GM06990 (cell line): ENCODE results near the gene ITGAL.

Experiments used
- DNase-seq: peaks from one replicate; pipeline ENCODE4 v3.0.0-alpha.2; 2011; ENCODE audit not compliant: insufficient read length; ENCODE audit errors: extremely low read depth
- H3K27me3 ChIP-seq: replicated peaks from 2 replicates; pipeline ENCODE4 v1.6.0; 2011; ENCODE audit warnings: low read length; ENCODE audit not compliant: control insufficient read depth, insufficient read depth
- H3K36me3 ChIP-seq: 2 replicates; pipeline ENCODE4 v1.5.1; 2011; ENCODE audit warnings: low read length; ENCODE audit not compliant: control insufficient read depth, insufficient read depth
- H3K4me3 ChIP-seq: replicated peaks from 2 replicates; pipeline ENCODE4 v1.5.1; 2011; ENCODE audit warnings: low read depth, mild to moderate bottlenecking, control low read depth, low read length
- CTCF ChIP-seq: IDR thresholded peaks from 2 replicates; pipeline ENCODE4 v1.5.1; 2011; ENCODE audit warnings: low read length, control low read depth, mild to moderate bottlenecking, inconsistent platforms; ENCODE audit not compliant: insufficient read depth, poor library complexity, severe bottlenecking

Gene ITGAL

GRCh38 chr16:30527635-30528178 is 55.2 kb downstream of the ITGAL start:
- no peak for DNase-seq

GRCh38 chr16:30528799-30529457 is 56.4 kb downstream of the ITGAL start:
- peaks cover 5% of the 10 kb centered on the region for H3K36me3 ChIP-seq
- H3K27me3 ChIP-seq = no peaks in the 10 kb centered on the region
- H3K4me3 ChIP-seq = no peak overlapping the region
- no peak for DNase-seq
- no peak for TF ChIP-seq CTCF

More at GRCh38 chr16:30527635-30528178, 55.2 kb downstream of the ITGAL start:
- Histone ChIP-seq H3K27me3 (no peaks in the 10 kb centered on the region), H3K4me3 (peak overlapping the region; percentile 40), H3K36me3 (peaks cover 5% of the 10 kb centered on the region)
- no peak for TF ChIP-seq CTCF

GRCh38 chr16:30530163-30531037 is 57.9 kb downstream of the ITGAL start:
- Histone ChIP-seq H3K4me3 (no peak overlapping the region), H3K36me3 (peaks cover 5% of the 10 kb centered on the region), H3K27me3 (no peaks in the 10 kb centered on the region)
- no peak for DNase-seq
- TF ChIP-seq CTCF = no peak

- Histone ChIP-seq H3K27me3 (no peaks in the 10 kb centered on the region), H3K4me3 (no peak overlapping the region), H3K36me3 (peaks cover 5% of the 10 kb centered on the region)
- DNase-seq = no peak
- no peak for TF ChIP-seq CTCF
Measured at GRCh38 chr16:30532285-30533145, 60.0 kb downstream of the ITGAL start.

- H3K4me3 ChIP-seq = no peak overlapping the region; the same call in 1 of the 2 replicates
- H3K36me3 ChIP-seq = peaks cover 5% of the 10 kb centered on the region
Measured at GRCh38 chr16:30533146-30533522, 60.6 kb downstream of the ITGAL start.

More at GRCh38 chr16:30533146-30533522, 60.6 kb downstream of the ITGAL start:
- no peak for DNase-seq
- TF ChIP-seq CTCF = no peak
- no peaks in the 10 kb centered on the region for H3K27me3 ChIP-seq
